Breast epithelium (tissue), 4 donors: ENCODE measurements around the gene ZNF3. TPM values are rescaled to one million over a fixed set of nuclear protein-coding genes. Genes with fewer than 3 reads are reported as not detected.

Experiments used
- DNase-seq, 2 donors: peaks; one replicate each; pipeline ENCODE4 v3.0.0-alpha.2; 2019; ENCODE audit warnings: low spot score in 2 of 2
- H3K27ac ChIP-seq, 2 donors: fragments of 200-600 bp; sonication (generic) in 1 of 2; one replicate each; pipeline ENCODE4 v1.5.1; 2016 to 2019; ENCODE audit warnings: mild to moderate bottlenecking in 1 of 2
- H3K27me3 ChIP-seq, 2 donors: fragments of 200-600 bp; sonication (generic) in 1 of 2; one replicate each; pipeline versions ENCODE4 v1.5.1 to v1.6.0; 2017 to 2019; ENCODE audit warnings: control low read depth in 1 of 2, mild to moderate bottlenecking in 1 of 2
- H3K36me3 ChIP-seq: fragments of 200-600 bp; one replicate; pipeline ENCODE4 v1.5.1; 2019
- H3K4me1 ChIP-seq, 2 donors: fragments of 200-600 bp; sonication (generic); one replicate each; pipeline ENCODE4 v1.5.1; 2016 to 2019; ENCODE audit warnings: control low read depth in 1 of 2
- H3K4me3 ChIP-seq, 3 donors: fragments of 200-600 bp; sonication (generic); 1 replicate in 2 of 3; 2 replicates in 1 of 3; pipeline ENCODE4 v1.5.1; 2016 to 2019; ENCODE audit warnings: mild to moderate bottlenecking in 3 of 3, moderate library complexity in 2 of 3
- H3K9me3 ChIP-seq, 2 donors: fragments of 200-600 bp; sonication (generic) in 1 of 2; one replicate each; pipeline ENCODE4 v1.5.1; 2016 to 2019; ENCODE audit warnings: control low read depth in 1 of 2
- POLR2A ChIP-seq: fragments of 450-650 bp; IDR thresholded peaks from one replicate; pipeline ENCODE4 v1.6.1; 2016; ENCODE audit warnings: antibody characterized with exemption, mild to moderate bottlenecking, moderate library complexity
- POLR2AphosphoS5 ChIP-seq, 3 donors: sonication (generic); formaldehyde crosslinking; IDR thresholded peaks; one replicate each; pipeline ENCODE4 v1.6.1; 2017; ENCODE audit warnings: antibody characterized with exemption in 3 of 3
- intact Hi-C: fragments of 100-400 bp; cut with DNase I; formaldehyde crosslinking; loops from one replicate; pipeline ENCODE4 v1.15.1; 2023; ENCODE audit warnings: low total_unique reads
- total RNA-seq, 3 donors: library from RNA; depleted of rRNA; stranded (reverse); fragments of >200 nt; gene quantifications; one replicate each; pipeline ENCODE4 v1.1.0, GENCODE V29; 2016
- TF ChIP-seq, protein P1 (sequence below), 3 donors: fragments of 450-650 bp; IDR thresholded peaks; one replicate each; pipeline ENCODE4 v1.5.1; 2016 to 2017; ENCODE audit warnings: antibody characterized with exemption in 3 of 3, mild to moderate bottlenecking in 3 of 3, moderate library complexity in 3 of 3

The ZNF3 gene
- total RNA-seq, 3 donors from 2014 or later = 19.4 to 43.6 (median 31.5) TPM

DNA sequence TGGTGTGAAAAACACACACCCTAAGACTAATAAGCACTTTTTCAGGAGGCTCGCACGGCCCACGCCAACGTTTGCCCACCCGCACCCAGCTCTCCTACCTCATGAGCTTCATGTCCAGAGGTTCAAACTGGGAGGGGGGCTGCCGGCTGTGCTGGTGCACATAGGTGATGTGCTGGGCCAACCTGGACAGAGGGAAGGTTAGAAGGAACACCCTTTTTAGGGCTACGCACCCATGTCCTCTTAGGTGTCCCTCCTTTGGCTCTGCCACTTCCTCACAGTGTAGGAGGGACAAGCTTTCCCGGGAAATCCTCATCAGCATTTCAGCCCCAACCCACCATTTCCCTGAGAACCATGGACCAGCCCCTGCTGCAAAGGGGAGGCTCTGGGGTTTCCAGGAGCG, 13.8 kb upstream of the ZNF3 start:
- Histone ChIP-seq H3K27me3 (no peaks in the 10 kb centered on the region), H3K36me3 (peaks cover 9% of the 10 kb centered on the region), H3K9me3 (no peaks in the 10 kb centered on the region), H3K4me1 (peaks cover 0 to 12% of the 10 kb centered on the region in 2 donors), H3K27ac (no peak overlapping the region), H3K4me3 (no peak overlapping the region)
- no peak for DNase-seq
- intact Hi-C loops = no loop called here
- no peak for TF ChIP-seq POLR2AphosphoS5 (IDR thresholded peaks at IDR 0.05)
- TF ChIP-seq, protein P1, sequence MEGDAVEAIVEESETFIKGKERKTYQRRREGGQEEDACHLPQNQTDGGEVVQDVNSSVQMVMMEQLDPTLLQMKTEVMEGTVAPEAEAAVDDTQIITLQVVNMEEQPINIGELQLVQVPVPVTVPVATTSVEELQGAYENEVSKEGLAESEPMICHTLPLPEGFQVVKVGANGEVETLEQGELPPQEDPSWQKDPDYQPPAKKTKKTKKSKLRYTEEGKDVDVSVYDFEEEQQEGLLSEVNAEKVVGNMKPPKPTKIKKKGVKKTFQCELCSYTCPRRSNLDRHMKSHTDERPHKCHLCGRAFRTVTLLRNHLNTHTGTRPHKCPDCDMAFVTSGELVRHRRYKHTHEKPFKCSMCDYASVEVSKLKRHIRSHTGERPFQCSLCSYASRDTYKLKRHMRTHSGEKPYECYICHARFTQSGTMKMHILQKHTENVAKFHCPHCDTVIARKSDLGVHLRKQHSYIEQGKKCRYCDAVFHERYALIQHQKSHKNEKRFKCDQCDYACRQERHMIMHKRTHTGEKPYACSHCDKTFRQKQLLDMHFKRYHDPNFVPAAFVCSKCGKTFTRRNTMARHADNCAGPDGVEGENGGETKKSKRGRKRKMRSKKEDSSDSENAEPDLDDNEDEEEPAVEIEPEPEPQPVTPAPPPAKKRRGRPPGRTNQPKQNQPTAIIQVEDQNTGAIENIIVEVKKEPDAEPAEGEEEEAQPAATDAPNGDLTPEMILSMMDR (IDR thresholded peaks at IDR 0.05) = no peak
- no peak for TF ChIP-seq POLR2A

DNA sequence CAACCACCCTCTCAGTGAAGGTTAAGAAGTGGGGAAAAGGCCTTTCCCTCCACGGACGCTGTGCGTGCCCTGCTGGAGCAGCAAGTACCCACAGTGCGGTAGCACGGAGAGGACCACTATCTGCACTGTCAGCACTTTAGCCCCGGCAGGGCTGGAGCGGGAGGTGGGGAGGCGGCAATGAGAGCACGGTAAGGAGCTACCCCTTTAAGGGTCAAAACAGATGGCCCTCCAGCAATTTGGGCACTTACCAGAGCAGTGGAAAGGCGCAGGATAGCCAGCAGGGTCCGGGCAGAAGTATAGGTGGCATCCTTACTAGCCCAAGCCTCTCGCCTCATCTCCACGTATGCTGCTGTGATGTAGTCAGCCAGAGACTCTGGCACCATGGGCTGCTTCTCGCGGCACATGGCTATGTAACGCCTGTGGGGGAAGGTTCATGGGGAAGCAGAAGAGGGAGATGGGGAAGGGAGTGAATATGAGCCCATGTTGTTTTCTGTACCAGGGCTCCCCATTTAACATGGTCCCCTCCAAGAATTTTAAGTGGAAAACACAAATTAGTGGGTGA, 12.5 kb upstream of the ZNF3 start:
- DNase-seq = no peak
- H3K9me3 ChIP-seq = no peaks in the 10 kb centered on the region
- H3K27ac ChIP-seq = peak overlapping the region in 1 of 2 donors; percentile 12
- H3K4me3 ChIP-seq = no peak overlapping the region
- peaks cover 0 to 3% of the 10 kb centered on the region in 2 donors for H3K4me1 ChIP-seq
- intact Hi-C loops = no loop called here
- no peaks in the 10 kb centered on the region for H3K27me3 ChIP-seq
- H3K36me3 ChIP-seq = peaks cover 9% of the 10 kb centered on the region
- TF ChIP-seq, protein P1 (IDR thresholded peaks at IDR 0.05) = no peak
- no peak for TF ChIP-seq POLR2AphosphoS5 (IDR thresholded peaks at IDR 0.05)
- no peak for TF ChIP-seq POLR2A

GRCh38 chr7:100093498-100093897, 12.0 kb upstream of the ZNF3 start:
- DNase-seq = no peak
- Histone ChIP-seq H3K4me3 (no peak overlapping the region), H3K4me1 (no peaks in the 10 kb centered on the region), H3K27ac (peak overlapping the region; percentile 11 to 25), H3K27me3 (no peaks in the 10 kb centered on the region), H3K9me3 (no peaks in the 10 kb centered on the region), H3K36me3 (peaks cover 9% of the 10 kb centered on the region)
- TF ChIP-seq, protein P1 (IDR thresholded peaks at IDR 0.05) = no peak
- TF ChIP-seq POLR2AphosphoS5 (IDR thresholded peaks at IDR 0.05) = no peak
- no peak for TF ChIP-seq POLR2A
- intact Hi-C loops = no loop called here

DNA sequence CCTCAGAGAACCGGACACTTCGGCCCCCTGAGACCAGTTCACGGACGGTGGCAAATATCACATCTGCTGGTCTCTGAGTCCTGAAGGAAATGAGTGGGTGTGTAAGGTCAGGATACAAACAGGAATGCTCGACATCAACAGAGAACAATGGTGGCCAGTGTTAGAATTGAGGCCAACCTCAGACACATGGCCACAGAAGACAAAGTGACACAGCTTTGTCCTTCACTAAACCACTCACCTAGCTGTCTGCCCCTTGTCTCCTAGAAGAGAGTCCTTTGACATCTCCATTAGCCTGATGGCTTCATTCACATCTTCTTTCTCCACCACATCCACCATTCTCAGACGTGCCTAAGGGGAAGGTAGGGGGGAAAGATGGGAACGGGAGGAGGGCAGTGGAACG, 11.5 kb upstream of the ZNF3 start:
- Histone ChIP-seq H3K27ac (peak overlapping the region; percentile 11 to 25), H3K27me3 (no peaks in the 10 kb centered on the region)
- intact Hi-C loops = no loop called here

GRCh38 chr7:100091411-100092181, 10.1 kb upstream of the ZNF3 start:
- H3K4me3 ChIP-seq = no peak overlapping the region
- H3K36me3 ChIP-seq = peaks cover 9% of the 10 kb centered on the region
- no peaks in the 10 kb centered on the region for H3K27me3 ChIP-seq
- no peak overlapping the region for H3K27ac ChIP-seq
- TF ChIP-seq POLR2A (no peak), POLR2AphosphoS5 (IDR thresholded peaks at IDR 0.05) (no peak)
- TF ChIP-seq, protein P1 (IDR thresholded peaks at IDR 0.05) = no peak
- no peak for DNase-seq
- intact Hi-C loops = no loop called here
- H3K4me1 ChIP-seq = peaks cover 0 to 3% of the 10 kb centered on the region in 2 donors
- no peaks in the 10 kb centered on the region for H3K9me3 ChIP-seq

More for the DNA sequence above, 11.5 kb upstream of the ZNF3 start:
- Histone ChIP-seq H3K4me3 (no peak overlapping the region), H3K36me3 (peaks cover 9% of the 10 kb centered on the region), H3K4me1 (peaks cover 0 to 3% of the 10 kb centered on the region in 2 donors), H3K9me3 (no peaks in the 10 kb centered on the region)
- DNase-seq = no peak
- TF ChIP-seq, protein P1 (IDR thresholded peaks at IDR 0.05) = no peak
- no peak for TF ChIP-seq POLR2A
- TF ChIP-seq POLR2AphosphoS5 (IDR thresholded peaks at IDR 0.05) = no peak
